Ovary (tissue), 9 donors: Measurements from ENCODE around the gene PDLIM7. TPM values are rescaled to one million over a fixed set of nuclear protein-coding genes. Genes with fewer than 3 reads are reported as not detected.

ENCODE experiments used
- DNase-seq, 5 donors: peaks; one replicate each; pipeline ENCODE4 v3.0.0-alpha.2; 2019 to 2020
- H3K27ac ChIP-seq, 2 donors: fragments of 200-600 bp; one replicate each; pipeline versions ENCODE4 v1.5.1 to v1.8.0; 2019 to 2022
- H3K27me3 ChIP-seq: fragments of 200-600 bp; one replicate; pipeline ENCODE4 v1.8.0; 2022
- H3K36me3 ChIP-seq: fragments of 200-600 bp; sonication (generic); one replicate; pipeline ENCODE4 v1.5.1; 2019
- H3K4me1 ChIP-seq: one replicate; pipeline ENCODE4 v1.8.1; 2013; ENCODE audit warnings: mild to moderate bottlenecking, moderate library complexity; ENCODE audit not compliant: insufficient read depth
- H3K4me3 ChIP-seq: fragments of 200-600 bp; sonication (generic); one replicate; pipeline ENCODE4 v1.5.1; 2017
- H3K9me3 ChIP-seq, 2 donors: fragments of 200-600 bp in 1 of 2; sonication (generic) in 1 of 2; one replicate each; pipeline versions ENCODE4 v1.5.1 to v1.8.1; 2013 to 2019; ENCODE audit warnings: mild to moderate bottlenecking in 1 of 2, moderate library complexity in 1 of 2
- CTCF ChIP-seq, 3 donors: fragments of 450-650 bp in 2 of 3; fragments of 200-600 bp in 1 of 3; IDR thresholded peaks; one replicate each; pipeline versions ENCODE4 v1.5.1 to v1.8.0; 2016 to 2022; ENCODE audit warnings: antibody characterized with exemption in 3 of 3, mild to moderate bottlenecking in 1 of 3
- EP300 ChIP-seq: sonication (generic); formaldehyde crosslinking; IDR thresholded peaks from one replicate; pipeline ENCODE4 v1.6.1; 2017; ENCODE audit warnings: antibody characterized with exemption
- POLR2A ChIP-seq: fragments of 450-650 bp; IDR thresholded peaks from one replicate; pipeline ENCODE4 v1.6.1; 2017; ENCODE audit warnings: antibody characterized with exemption, mild to moderate bottlenecking, moderate library complexity
- WGBS, 3 donors: extraction: QIAGEN DNeasy Blood & Tissue Kit in 1 of 3; methylation state at CpG; one replicate each; pipeline versions ENCODE4 v1.1.5 to v1.1.7; 2013 to 2017; 5-methylcytosine and 5-hydroxymethylcytosine counted together
- intact Hi-C, 4 donors: fragments of 100-400 bp; cut with DNase I; formaldehyde crosslinking; loops; one replicate each; pipeline versions ENCODE4 v1.11.0 to v1.15.1; 2022 to 2023
- polyA plus RNA-seq, 2 donors: library from polyadenylated mRNA; stranded (reverse); fragments of 200-250 nt in 1 of 2; fragments of 350-450 nt in 1 of 2; fragmentation: Illumina TruSeq in 1 of 2; extraction: RNeasy Lipid Tissue Mini Kit (QIAGEN cat#74804) in 1 of 2; gene quantifications; one replicate each; pipeline ENCODE4 v1.2.3, GENCODE V29; 2013 to 2014
- total RNA-seq, 7 donors: library from RNA; depleted of rRNA in 2 of 7; stranded (reverse); fragments of >200 nt in 2 of 7; fragmentation: NEBNext Ultra II Directional in 3 of 7; extraction: Animal tissue kit (Norgen Biotek cat#: 25700) in 3 of 7; gene quantifications; one replicate each; pipeline versions ENCODE4 v1.1.0 to v1.2.4, GENCODE V29; 2016 to 2023
- donor health status: DM: no; HTN: no; CAD: no; lungs with moderate emphysema.
- donor health status: DM: no; HTN: no; CAD: no.
- donor health status: Bipolar disorder and iron deficiency.
- donor health status: DM: yes; HTN: yes; CAD: no.
- donor health status: DM: no; HTN: no; CAD: no.
- donor health status: DM: yes; HTN: yes; CAD: no.

PDLIM7 gene
- total and polyA plus RNA-seq, 9 donors = 25.7 to 243 (median 83.3) TPM

GRCh38 chr5:177519463-177520235 lies 22.2 kb upstream of the PDLIM7 start:
- H3K4me3 ChIP-seq = no peak overlapping the region
- intact Hi-C loops = no loop called here
- TF ChIP-seq POLR2A = no peak
- H3K36me3 ChIP-seq = no peaks in the 10 kb centered on the region
- peak in 1 of 5 donors; percentile 16 for DNase-seq
- H3K27ac ChIP-seq = no peak overlapping the region
- no peaks in the 10 kb centered on the region for H3K27me3 ChIP-seq
- H3K9me3 ChIP-seq = no peaks in the 10 kb centered on the region
- WGBS, 3 donors = 71 to 84% (median 74%) methylated on average over 13 of the region's 13 CpGs
- peaks cover 5% of the 10 kb centered on the region for H3K4me1 ChIP-seq

GRCh38 chr5:177516601-177517568 lies 19.5 kb upstream of the PDLIM7 start, which contains the start of gene DDX41:
Gene DDX41, minus strand, starts transcription at chr5:177516961. Its CDS starts 16 bp downstream, at chr5:177516945.
- no peak for TF ChIP-seq EP300
- peak; percentile 24 for TF ChIP-seq POLR2A
- intact Hi-C loops = no loop called here
- H3K4me1 ChIP-seq = peaks cover 5% of the 10 kb centered on the region
- H3K36me3 ChIP-seq = no peaks in the 10 kb centered on the region
- no peaks in the 10 kb centered on the region for H3K9me3 ChIP-seq
- WGBS, 3 donors = 0 to 1% (median 0%) methylated on average over 83 to 96 of the region's 96 CpGs
- DNase-seq = peak; percentile 95 to 98 (median 96)
- H3K27ac ChIP-seq = peak within 1 kb of the TSS; percentile 16 to 69
- H3K27me3 ChIP-seq = no peaks in the 10 kb centered on the region
- peak within 1 kb of the TSS; percentile 88 for H3K4me3 ChIP-seq

- Histone ChIP-seq H3K27me3 (no peaks in the 10 kb centered on the region), H3K9me3 (no peaks in the 10 kb centered on the region), H3K36me3 (no peaks in the 10 kb centered on the region), H3K27ac (no peak overlapping the region), H3K4me1 (peaks cover 5% of the 10 kb centered on the region), H3K4me3 (no peak overlapping the region)
- 86 to 89% (median 87%) methylated on average over 7 of the region's 7 CpGs for WGBS, 3 donors
- intact Hi-C loops = no loop called here
- DNase-seq = no peak
- no peak for TF ChIP-seq EP300
- TF ChIP-seq CTCF (IDR thresholded peaks at IDR 0.05) = no peak
- TF ChIP-seq POLR2A = no peak
Measured at GRCh38 chr5:177515580-177515979, 18.2 kb upstream of the PDLIM7 start.

GRCh38 chr5:177514541-177514940 lies 17.1 kb upstream of the PDLIM7 start:
- Histone ChIP-seq H3K4me3 (no peak overlapping the region), H3K27ac (no peak overlapping the region), H3K27me3 (no peaks in the 10 kb centered on the region), H3K9me3 (no peaks in the 10 kb centered on the region), H3K36me3 (no peaks in the 10 kb centered on the region), H3K4me1 (peaks cover 5% of the 10 kb centered on the region)
- TF ChIP-seq EP300 (no peak), POLR2A (no peak), CTCF (IDR thresholded peaks at IDR 0.05) (no peak)
- intact Hi-C loops = no loop called here
- WGBS, 3 donors = 92% methylated on average over 11 of the region's 11 CpGs
- no peak for DNase-seq

- TF ChIP-seq CTCF (IDR thresholded peaks at IDR 0.05) (no peak), POLR2A (no peak), EP300 (no peak)
- Histone ChIP-seq H3K27me3 (no peaks in the 10 kb centered on the region), H3K9me3 (no peaks in the 10 kb centered on the region), H3K27ac (no peak overlapping the region), H3K4me3 (no peak overlapping the region), H3K4me1 (peaks cover 5% of the 10 kb centered on the region), H3K36me3 (no peaks in the 10 kb centered on the region)
- intact Hi-C loops = no loop called here
- DNase-seq = no peak
- 93 to 95% (median 94%) methylated on average over 15 of the region's 15 CpGs for WGBS, 3 donors
Measured at GRCh38 chr5:177513500-177513899, 16.1 kb upstream of the PDLIM7 start.
